Muscle of leg (tissue), 16 donors: ENCODE measurements around the gene UNC13A. TPM values are rescaled to one million over a fixed set of nuclear protein-coding genes. Genes with fewer than 3 reads are reported as not detected.

ENCODE experiments used
- DNase-seq: peaks from one replicate; pipeline ENCODE4 v3.0.0; 2013
- H3K27ac ChIP-seq: one replicate; pipeline ENCODE4 v1.5.1; 2013; ENCODE audit warnings: mild to moderate bottlenecking, low read length, control low read depth
- H3K27me3 ChIP-seq: one replicate; pipeline ENCODE4 v1.6.1; 2013; ENCODE audit warnings: low read length; ENCODE audit not compliant: control insufficient read depth, insufficient read depth
- H3K36me3 ChIP-seq: one replicate; pipeline ENCODE4 v1.6.1; 2013; ENCODE audit warnings: low read length; ENCODE audit not compliant: control insufficient read depth, insufficient read depth
- H3K4me1 ChIP-seq: one replicate; pipeline ENCODE4 v1.6.1; 2013; ENCODE audit warnings: low read length; ENCODE audit not compliant: control insufficient read depth, insufficient read depth
- H3K4me3 ChIP-seq: one replicate; pipeline ENCODE4 v1.5.1; 2013; ENCODE audit warnings: low read length, control low read depth
- H3K9me3 ChIP-seq: replicated peaks from 2 replicates; pipeline ENCODE4 v1.6.1; 2013; ENCODE audit warnings: low read depth, low read length; ENCODE audit not compliant: control insufficient read depth
- WGBS: methylation state at CpG from one replicate; pipeline ENCODE4 v1.1.5; 2013; ENCODE audit warnings: missing lambda C conversion rate; ENCODE audit not compliant: insufficient coverage; 5-methylcytosine and 5-hydroxymethylcytosine counted together
- long read RNA-seq, 11 donors: transcript quantifications; one replicate each; lab custom pipeline, GENCODE V29; 2026
- polyA plus RNA-seq, 8 donors: library from polyadenylated mRNA; unstranded; fragments of 120-200 nt; gene quantifications; one replicate each; pipeline versions ENCODE4 v1.2.1 to v1.2.3, GENCODE V29; 2013; ENCODE audit warnings: inconsistent platforms in 1 of 8, low replicate concordance in 1 of 8; ENCODE audit not compliant: insufficient read length in 8 of 8, insufficient read depth in 1 of 8
- total RNA-seq: library from RNA; stranded (reverse); fragments of 120-200 nt; gene quantifications from one replicate; pipeline ENCODE4 v1.2.4, GENCODE V29; 2013

Gene UNC13A
- total RNA-seq (0.09 TPM), polyA plus RNA-seq (under 1 TPM; 0.05 to 0.27 (median 0.10) TPM)
- long read RNA-seq, donor 1, result 0 reads
- long read RNA-seq, donor 2, result 0 reads
- long read RNA-seq, donor 3, result 0 reads
- long read RNA-seq, donor 4, result 0 reads
- long read RNA-seq, donor 5, result 0 reads
- long read RNA-seq, donor 6, result 0 reads
- long read RNA-seq, donor 7, result 0 reads
- long read RNA-seq, donor 8, result 0 reads
- long read RNA-seq, donor 9, result 0 reads
- long read RNA-seq, donor 10, result 0 reads
- long read RNA-seq, donor 11, result 0 reads

DNA sequence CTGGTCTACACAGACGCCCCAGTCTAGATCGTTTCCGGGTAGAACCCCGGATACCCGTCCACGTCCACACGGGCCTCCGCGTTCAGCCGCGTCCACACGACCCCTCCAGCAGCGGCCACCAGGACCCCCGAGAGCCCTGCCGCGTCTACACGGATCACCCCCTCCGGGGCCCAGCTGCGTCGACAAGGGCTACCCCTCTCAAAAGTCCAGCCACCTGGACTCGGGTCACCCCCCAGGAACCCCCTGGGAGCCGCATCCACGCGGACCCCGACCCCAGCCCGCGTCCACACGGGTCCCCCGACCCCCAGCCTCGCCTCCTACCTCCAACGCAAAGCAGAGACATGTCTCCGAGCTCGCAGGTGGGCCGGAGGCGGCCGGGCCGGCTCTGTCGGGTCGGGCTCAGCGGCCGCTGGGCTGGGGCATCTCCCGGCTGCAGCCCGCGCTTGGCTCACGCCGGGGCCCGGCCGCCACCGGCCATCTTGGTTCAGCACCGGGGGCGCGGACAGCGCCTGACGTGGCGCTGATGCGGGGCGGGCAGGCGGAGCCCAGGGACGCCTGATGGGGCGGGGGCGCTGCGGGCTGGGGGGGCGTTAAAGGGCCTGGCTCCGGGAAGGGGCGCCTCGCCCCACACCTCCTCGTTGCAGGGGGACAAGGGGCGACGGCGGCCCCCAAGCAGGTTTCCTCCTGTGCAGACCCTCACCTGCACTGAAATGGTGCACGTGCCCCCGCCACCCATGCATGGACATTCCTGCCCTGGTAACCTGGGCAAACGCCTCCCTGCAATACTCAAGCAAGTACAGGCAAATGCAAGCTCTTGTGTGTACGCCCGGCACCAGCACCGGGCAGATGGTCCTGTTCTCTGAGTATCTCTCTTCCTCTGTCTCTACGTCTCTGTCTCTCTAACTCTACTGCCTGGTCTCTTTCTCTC lies at the start of gene UNC13A:
Gene UNC13A, minus strand, starts transcription at position 498 of the 928 bp plus-strand sequence. Its CDS starts 155 bp downstream, at position 343.
- Histone ChIP-seq H3K9me3 (no peaks in the 10 kb centered on the region), H3K27ac (no peak within 1 kb of the TSS), H3K4me3 (no peak within 1 kb of the TSS), H3K36me3 (no peaks in the 10 kb centered on the region), H3K4me1 (peaks cover 11% of the 10 kb centered on the region), H3K27me3 (peaks cover 43% of the 10 kb centered on the region)
- peak; percentile 63 for DNase-seq
- 1% methylated on average over 70 of the region's 77 CpGs for WGBS

DNA sequence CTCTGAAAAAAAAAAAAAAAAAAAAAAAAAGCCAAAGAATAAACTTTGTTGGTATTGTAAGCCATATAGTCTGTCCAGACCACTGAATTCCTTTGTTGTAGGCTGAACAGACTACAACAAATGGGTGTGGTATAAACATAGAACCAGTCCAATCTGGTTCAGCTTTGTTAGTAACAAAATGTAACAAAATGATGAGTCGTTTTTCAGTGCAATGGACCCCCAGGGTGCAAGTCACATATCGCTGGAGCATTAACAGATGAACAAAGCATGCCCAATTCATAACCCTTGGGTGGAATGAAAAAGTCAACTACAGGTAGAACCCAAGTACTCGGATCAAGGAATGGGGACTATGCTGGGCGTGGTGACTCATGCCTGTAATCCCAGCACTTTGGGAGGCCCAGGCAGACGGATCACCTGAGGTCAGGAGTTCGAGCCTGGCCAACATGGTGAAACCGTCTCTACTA lies 49.6 kb upstream of the UNC13A start:
- no peak overlapping the region for H3K27ac ChIP-seq
- no peaks in the 10 kb centered on the region for H3K27me3 ChIP-seq
- H3K4me1 ChIP-seq, result peaks cover 4% of the 10 kb centered on the region
- H3K36me3 ChIP-seq, result peaks cover 36% of the 10 kb centered on the region
- 89% methylated on average over 4 of the region's 7 CpGs for WGBS
- H3K4me3 ChIP-seq, result no peak overlapping the region
- no peaks in the 10 kb centered on the region for H3K9me3 ChIP-seq
- DNase-seq, result no peak

DNA sequence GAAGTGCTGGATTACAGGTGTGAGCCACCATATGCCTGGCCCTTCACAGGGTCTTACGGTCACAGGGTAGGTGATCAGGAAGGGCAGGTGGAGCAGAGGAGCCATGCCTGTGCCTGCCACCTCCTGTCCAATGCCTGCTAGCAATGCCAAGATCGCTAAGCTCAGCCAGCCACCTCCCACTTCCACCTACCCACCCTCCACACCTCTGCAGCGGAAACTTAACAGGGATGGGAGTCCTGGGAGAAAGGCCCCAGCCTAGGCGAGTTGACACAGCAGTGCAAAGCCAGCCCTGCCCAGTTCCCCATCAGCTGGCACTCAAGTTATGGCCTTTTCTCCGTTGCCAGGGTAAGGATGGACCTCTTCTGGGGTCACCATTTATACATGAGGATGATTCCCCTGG lies 47.3 kb upstream of the UNC13A start:
- Histone ChIP-seq H3K4me3 (no peak overlapping the region), H3K27ac (no peak overlapping the region), H3K27me3 (no peaks in the 10 kb centered on the region), H3K9me3 (peaks cover 3% of the 10 kb centered on the region), H3K4me1 (peaks cover 4% of the 10 kb centered on the region), H3K36me3 (peaks cover 57% of the 10 kb centered on the region)
- no peak for DNase-seq
- 100% methylated on average over 3 of the region's 5 CpGs for WGBS

DNA sequence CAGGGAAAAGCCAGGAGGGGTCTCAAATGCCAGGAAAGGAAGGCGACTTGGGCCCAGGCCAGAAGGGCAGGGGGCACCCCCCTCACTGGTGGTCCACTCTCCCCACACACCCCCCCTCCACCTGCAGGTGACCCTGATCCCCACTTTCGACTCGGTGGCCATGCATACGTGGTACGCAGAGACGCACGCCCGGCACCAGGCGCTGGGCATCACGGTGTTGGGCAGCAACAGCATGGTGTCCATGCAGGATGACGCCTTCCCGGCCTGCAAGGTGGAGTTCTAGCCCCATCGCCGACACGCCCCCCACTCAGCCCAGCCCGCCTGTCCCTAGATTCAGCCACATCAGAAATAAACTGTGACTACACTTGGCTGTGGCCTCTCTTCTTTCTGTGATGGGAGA lies 46.0 kb upstream of the UNC13A start:
- Histone ChIP-seq H3K9me3 (peaks cover 3% of the 10 kb centered on the region), H3K27ac (no peak overlapping the region), H3K36me3 (peaks cover 65% of the 10 kb centered on the region), H3K27me3 (no peaks in the 10 kb centered on the region), H3K4me3 (no peak overlapping the region), H3K4me1 (peaks cover 3% of the 10 kb centered on the region)
- no peak for DNase-seq
- WGBS, result 91% methylated on average over 14 of the region's 16 CpGs

DNA sequence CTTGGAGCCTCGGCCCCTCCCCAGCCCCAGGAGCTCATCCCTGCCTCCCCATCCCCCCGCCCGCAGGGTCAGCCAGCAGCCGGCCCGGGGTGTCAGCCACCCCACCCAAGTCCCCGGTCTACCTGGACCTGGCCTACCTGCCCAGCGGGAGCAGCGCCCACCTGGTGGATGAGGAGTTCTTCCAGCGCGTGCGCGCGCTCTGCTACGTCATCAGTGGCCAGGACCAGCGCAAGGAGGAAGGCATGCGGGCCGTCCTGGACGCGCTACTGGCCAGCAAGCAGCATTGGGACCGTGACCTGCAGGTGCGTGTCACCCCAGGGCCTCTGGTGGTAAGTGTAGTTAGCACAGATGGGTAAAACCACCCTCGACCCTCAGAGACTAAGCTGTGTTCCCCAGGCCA lies 45.0 kb upstream of the UNC13A start:
- H3K27ac ChIP-seq, result no peak overlapping the region

DNA sequence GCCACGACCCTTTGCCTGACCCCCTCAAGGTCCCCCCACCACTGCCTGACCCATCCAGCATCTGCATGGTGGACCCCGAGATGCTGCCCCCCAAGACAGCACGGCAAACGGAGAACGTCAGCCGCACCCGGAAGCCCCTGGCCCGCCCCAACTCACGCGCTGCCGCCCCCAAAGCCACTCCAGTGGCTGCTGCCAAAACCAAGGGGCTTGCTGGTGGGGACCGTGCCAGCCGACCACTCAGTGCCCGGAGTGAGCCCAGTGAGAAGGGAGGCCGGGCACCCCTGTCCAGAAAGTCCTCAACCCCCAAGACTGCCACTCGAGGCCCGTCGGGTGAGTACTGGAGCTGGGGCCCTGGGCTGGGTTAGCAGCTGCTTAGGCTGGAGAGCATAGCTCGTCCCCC lies 39.7 kb upstream of the UNC13A start:
- WGBS, result 88% methylated on average over 15 of the region's 19 CpGs
- Histone ChIP-seq H3K27ac (no peak overlapping the region), H3K4me1 (peaks cover 8% of the 10 kb centered on the region), H3K27me3 (no peaks in the 10 kb centered on the region), H3K36me3 (peaks cover 86% of the 10 kb centered on the region), H3K4me3 (no peak overlapping the region), H3K9me3 (peaks cover 3% of the 10 kb centered on the region)
- DNase-seq, result no peak

More for the DNA sequence above, 45.0 kb upstream of the UNC13A start:
- Histone ChIP-seq H3K4me3 (no peak overlapping the region), H3K4me1 (no peaks in the 10 kb centered on the region), H3K9me3 (peaks cover 3% of the 10 kb centered on the region), H3K27me3 (no peaks in the 10 kb centered on the region), H3K36me3 (peaks cover 74% of the 10 kb centered on the region)
- 94% methylated on average over 17 of the region's 22 CpGs for WGBS
- no peak for DNase-seq

DNA sequence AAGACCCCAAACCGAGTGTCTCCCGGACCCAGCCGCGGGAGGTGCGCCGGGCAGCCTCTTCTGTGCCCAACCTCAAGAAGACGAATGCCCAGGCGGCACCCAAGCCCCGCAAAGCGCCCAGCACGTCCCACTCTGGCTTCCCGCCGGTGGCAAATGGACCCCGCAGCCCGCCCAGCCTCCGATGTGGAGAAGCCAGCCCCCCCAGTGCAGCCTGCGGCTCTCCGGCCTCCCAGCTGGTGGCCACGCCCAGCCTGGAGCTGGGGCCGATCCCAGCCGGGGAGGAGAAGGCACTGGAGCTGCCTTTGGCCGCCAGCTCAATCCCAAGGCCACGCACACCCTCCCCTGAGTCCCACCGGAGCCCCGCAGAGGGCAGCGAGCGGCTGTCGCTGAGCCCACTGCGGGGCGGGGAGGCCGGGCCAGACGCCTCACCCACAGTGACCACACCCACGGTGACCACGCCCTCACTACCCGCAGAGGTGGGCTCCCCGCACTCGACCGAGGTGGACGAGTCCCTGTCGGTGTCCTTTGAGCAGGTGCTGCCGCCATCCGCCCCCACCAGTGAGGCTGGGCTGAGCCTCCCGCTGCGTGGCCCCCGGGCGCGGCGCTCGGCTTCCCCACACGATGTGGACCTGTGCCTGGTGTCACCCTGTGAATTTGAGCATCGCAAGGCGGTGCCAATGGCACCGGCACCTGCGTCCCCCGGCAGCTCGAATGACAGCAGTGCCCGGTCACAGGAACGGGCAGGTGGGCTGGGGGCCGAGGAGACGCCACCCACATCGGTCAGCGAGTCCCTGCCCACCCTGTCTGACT lies 39.0 kb upstream of the UNC13A start:
- H3K4me1 ChIP-seq, result peaks cover 12% of the 10 kb centered on the region
- DNase-seq, result no peak
- H3K36me3 ChIP-seq, result peaks cover 84% of the 10 kb centered on the region
- no peak overlapping the region for H3K27ac ChIP-seq
- no peak overlapping the region for H3K4me3 ChIP-seq
- peaks cover 3% of the 10 kb centered on the region for H3K9me3 ChIP-seq
- H3K27me3 ChIP-seq, result no peaks in the 10 kb centered on the region
- WGBS, result 86% methylated on average over 51 of the region's 62 CpGs

DNA sequence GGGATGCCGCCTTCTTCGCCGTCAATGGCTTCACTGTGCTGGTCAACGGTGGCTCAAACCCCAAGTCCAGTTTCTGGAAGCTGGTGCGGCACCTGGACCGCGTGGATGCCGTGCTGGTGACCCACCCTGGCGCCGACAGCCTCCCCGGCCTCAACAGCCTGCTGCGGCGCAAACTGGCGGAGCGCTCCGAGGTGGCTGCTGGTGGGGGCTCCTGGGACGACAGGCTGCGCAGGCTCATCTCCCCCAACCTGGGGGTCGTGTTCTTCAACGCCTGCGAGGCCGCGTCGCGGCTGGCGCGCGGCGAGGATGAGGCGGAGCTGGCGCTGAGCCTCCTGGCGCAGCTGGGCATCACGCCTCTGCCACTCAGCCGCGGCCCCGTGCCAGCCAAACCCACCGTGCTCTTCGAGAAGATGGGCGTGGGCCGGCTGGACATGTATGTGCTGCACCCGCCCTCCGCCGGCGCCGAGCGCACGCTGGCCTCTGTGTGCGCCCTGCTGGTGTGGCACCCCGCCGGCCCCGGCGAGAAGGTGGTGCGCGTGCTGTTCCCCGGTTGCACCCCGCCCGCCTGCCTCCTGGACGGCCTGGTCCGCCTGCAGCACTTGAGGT lies 38.1 kb upstream of the UNC13A start:
- Histone ChIP-seq H3K27me3 (no peaks in the 10 kb centered on the region), H3K4me1 (peaks cover 15% of the 10 kb centered on the region)
- WGBS, result 95% methylated on average over 59 of the region's 59 CpGs

DNA sequence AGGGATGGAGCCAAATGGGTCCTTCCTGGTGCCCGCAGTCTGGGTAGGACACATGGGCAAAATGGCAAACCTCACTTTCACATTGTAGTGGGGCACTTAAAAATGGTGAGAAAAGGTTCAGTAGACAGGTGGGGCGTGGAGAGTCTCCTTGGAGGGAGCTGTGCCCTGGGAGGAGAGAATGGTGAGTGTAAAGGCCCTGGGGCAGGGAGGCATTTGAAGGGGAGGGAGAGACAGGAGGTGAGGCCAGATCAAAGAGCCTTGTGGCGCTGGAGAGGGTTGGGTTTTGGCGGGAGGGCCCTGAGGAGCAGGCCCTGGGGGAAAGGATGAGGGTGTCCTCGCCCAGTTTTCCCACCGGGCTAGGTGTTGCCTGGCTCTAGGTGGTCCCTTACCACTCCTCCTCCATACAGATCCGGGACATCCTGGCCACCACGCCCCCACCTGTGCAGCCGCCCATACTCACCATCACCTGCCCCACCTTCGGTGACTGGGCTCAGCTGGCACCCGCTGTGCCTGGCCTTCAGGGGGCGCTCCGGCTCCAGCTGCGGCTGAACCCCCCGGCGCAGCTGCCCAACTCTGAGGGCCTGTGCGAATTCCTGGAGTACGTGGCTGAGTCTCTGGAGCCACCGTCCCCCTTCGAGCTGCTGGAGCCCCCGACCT lies 37.4 kb upstream of the UNC13A start:
- Histone ChIP-seq H3K4me3 (no peak overlapping the region), H3K27me3 (no peaks in the 10 kb centered on the region), H3K9me3 (no peaks in the 10 kb centered on the region), H3K27ac (no peak overlapping the region), H3K36me3 (peaks cover 74% of the 10 kb centered on the region), H3K4me1 (peaks cover 22% of the 10 kb centered on the region)
- DNase-seq, result no peak
- 81% methylated on average over 18 of the region's 21 CpGs for WGBS

More for the DNA sequence above, 38.1 kb upstream of the UNC13A start:
- DNase-seq, result no peak
- H3K4me3 ChIP-seq, result no peak overlapping the region
- H3K36me3 ChIP-seq, result peaks cover 81% of the 10 kb centered on the region
- H3K9me3 ChIP-seq, result peaks cover 3% of the 10 kb centered on the region
- no peak overlapping the region for H3K27ac ChIP-seq
